Tibial nerve (tissue), 4 donors: ENCODE measurements around the gene GBP4. TPM values are rescaled to one million over a fixed set of nuclear protein-coding genes. Genes with fewer than 3 reads are reported as not detected.

Experiments used
- DNase-seq, 2 donors: peaks; one replicate each; pipeline ENCODE4 v3.0.0-alpha.2; 2019; ENCODE audit warnings: low spot score in 2 of 2
- H3K27ac ChIP-seq, 4 donors: fragments of 200-600 bp; sonication (generic) in 3 of 4; one replicate each; pipeline ENCODE4 v1.5.1; 2017 to 2019; ENCODE audit warnings: mild to moderate bottlenecking in 1 of 4
- H3K27me3 ChIP-seq, 2 donors: fragments of 200-600 bp; sonication (generic) in 1 of 2; one replicate each; pipeline versions ENCODE4 v1.5.1 to v1.6.0; 2017 to 2019
- H3K36me3 ChIP-seq, 3 donors: fragments of 200-600 bp; sonication (generic); one replicate each; pipeline ENCODE4 v1.5.1; 2018 to 2019
- H3K4me1 ChIP-seq, 4 donors: fragments of 200-600 bp; sonication (generic) in 3 of 4; one replicate each; pipeline ENCODE4 v1.5.1; 2017 to 2019
- H3K4me3 ChIP-seq, 4 donors: fragments of 200-600 bp; sonication (generic) in 3 of 4; one replicate each; pipeline ENCODE4 v1.5.1; 2017 to 2019; ENCODE audit warnings: mild to moderate bottlenecking in 1 of 4, moderate library complexity in 1 of 4
- H3K9me3 ChIP-seq, 4 donors: fragments of 200-600 bp; sonication (generic) in 3 of 4; one replicate each; pipeline ENCODE4 v1.5.1; 2017 to 2019
- CTCF ChIP-seq, 5 experiments: fragments of 200-600 bp in 3 of 5; fragments of 450-650 bp in 2 of 5; sonication (generic) in 3 of 5; IDR thresholded peaks; one replicate each; pipeline ENCODE4 v1.5.1; 2016 to 2019; ENCODE audit warnings: antibody characterized with exemption in 5 of 5, mild to moderate bottlenecking in 3 of 5, moderate library complexity in 2 of 5
- EP300 ChIP-seq, 2 donors: sonication (generic); formaldehyde crosslinking; IDR thresholded peaks; one replicate each; pipeline ENCODE4 v1.6.1; 2017; ENCODE audit warnings: antibody characterized with exemption in 2 of 2, mild to moderate bottlenecking in 1 of 2
- POLR2A ChIP-seq, 2 donors: fragments of 450-650 bp; IDR thresholded peaks; one replicate each; pipeline ENCODE4 v1.6.1; 2017; ENCODE audit warnings: antibody characterized with exemption in 2 of 2, mild to moderate bottlenecking in 2 of 2, moderate library complexity in 2 of 2
- WGBS, 2 donors: methylation state at CpG; one replicate each; pipeline ENCODE4 v1.1.5; 2018; 5-methylcytosine and 5-hydroxymethylcytosine counted together
- total RNA-seq, 4 donors: library from RNA; depleted of rRNA; stranded (reverse); fragments of >200 nt; gene quantifications; one replicate each; pipeline ENCODE4 v1.1.0, GENCODE V29; 2016

GBP4 gene
- total RNA-seq, 4 donors from 2014 or later, result 4.0 to 24.0 (median 11.3) TPM

GRCh38 chr1:89171067-89171438, 27.7 kb downstream of the GBP4 start:
- Histone ChIP-seq H3K27ac (no peak overlapping the region), H3K36me3 (no peaks in the 10 kb centered on the region), H3K4me1 (no peaks in the 10 kb centered on the region), H3K9me3 (no peaks in the 10 kb centered on the region), H3K27me3 (no peaks in the 10 kb centered on the region), H3K4me3 (no peak overlapping the region)
- TF ChIP-seq POLR2A (IDR thresholded peaks at IDR 0.05) (no peak), CTCF (IDR thresholded peaks at IDR 0.05) (no peak), EP300 (IDR thresholded peaks at IDR 0.05) (no peak)
- DNase-seq, result no peak

GRCh38 chr1:89170170-89171066, 28.3 kb downstream of the GBP4 start:
- WGBS, 2 donors, result 91 to 98% methylated on average over 4 of the region's 4 CpGs
- no peaks in the 10 kb centered on the region for H3K4me1 ChIP-seq
- H3K36me3 ChIP-seq, result no peaks in the 10 kb centered on the region
- H3K27me3 ChIP-seq, result no peaks in the 10 kb centered on the region
- H3K4me3 ChIP-seq, result no peak overlapping the region
- H3K27ac ChIP-seq, result no peak overlapping the region
- no peaks in the 10 kb centered on the region for H3K9me3 ChIP-seq
- TF ChIP-seq EP300 (IDR thresholded peaks at IDR 0.05) (no peak), POLR2A (IDR thresholded peaks at IDR 0.05) (no peak), CTCF (IDR thresholded peaks at IDR 0.05) (no peak)
- DNase-seq, result no peak

GRCh38 chr1:89169166-89169565, 29.6 kb downstream of the GBP4 start:
- WGBS, 2 donors, result 35 to 38% methylated on average over 2 of the region's 2 CpGs
- no peak for TF ChIP-seq CTCF (IDR thresholded peaks at IDR 0.05)
- TF ChIP-seq EP300 (IDR thresholded peaks at IDR 0.05), result no peak
- no peak for TF ChIP-seq POLR2A (IDR thresholded peaks at IDR 0.05)
- no peak overlapping the region for H3K4me3 ChIP-seq
- H3K4me1 ChIP-seq, result no peaks in the 10 kb centered on the region
- H3K27me3 ChIP-seq, result no peaks in the 10 kb centered on the region
- no peak overlapping the region for H3K27ac ChIP-seq
- H3K36me3 ChIP-seq, result no peaks in the 10 kb centered on the region
- no peaks in the 10 kb centered on the region for H3K9me3 ChIP-seq
- DNase-seq, result no peak

GRCh38 chr1:89167590-89168230, 31.0 kb downstream of the GBP4 start:
- Histone ChIP-seq H3K27ac (no peak overlapping the region), H3K36me3 (no peaks in the 10 kb centered on the region), H3K4me3 (no peak overlapping the region), H3K9me3 (no peaks in the 10 kb centered on the region), H3K27me3 (no peaks in the 10 kb centered on the region), H3K4me1 (no peaks in the 10 kb centered on the region)
- 79 to 85% methylated on average over 2 of the region's 2 CpGs for WGBS, 2 donors
- DNase-seq, result no peak
- TF ChIP-seq POLR2A (IDR thresholded peaks at IDR 0.05) (no peak), CTCF (IDR thresholded peaks at IDR 0.05) (no peak), EP300 (IDR thresholded peaks at IDR 0.05) (no peak)

GRCh38 chr1:89166705-89167104, 32.0 kb downstream of the GBP4 start:
- DNase-seq, result no peak
- TF ChIP-seq EP300 (IDR thresholded peaks at IDR 0.05) (no peak), CTCF (IDR thresholded peaks at IDR 0.05) (no peak), POLR2A (IDR thresholded peaks at IDR 0.05) (no peak)
- WGBS, 2 donors, result 33 to 40% methylated on average over 1 of the region's 1 CpG

More at GRCh38 chr1:89166705-89167104, 32.0 kb downstream of the GBP4 start:
- Histone ChIP-seq H3K36me3 (no peaks in the 10 kb centered on the region), H3K27ac (no peak overlapping the region), H3K9me3 (no peaks in the 10 kb centered on the region), H3K4me1 (no peaks in the 10 kb centered on the region), H3K27me3 (no peaks in the 10 kb centered on the region), H3K4me3 (no peak overlapping the region)
